Fibroblast of lung (primary cell): Measurements from ENCODE around the gene C10orf71.

Source experiments
- CTCF ChIP-seq, 2 donors: IDR thresholded peaks in 1 of 2; conservative IDR thresholded peaks in 1 of 2; 1 replicate in 1 of 2; 2 replicates in 1 of 2; pipeline ENCODE4 v1.5.1; 2011 to 2012; ENCODE audit warnings: low read length in 2 of 2, control low read depth in 1 of 2, inconsistent platforms in 1 of 2, low read depth in 1 of 2, mild to moderate bottlenecking in 1 of 2
- EZH2 ChIP-seq: IDR thresholded peaks from 2 replicates; pipeline ENCODE4 v1.5.1; 2012; ENCODE audit warnings: low read length, control low read depth, mild to moderate bottlenecking; ENCODE audit errors: missing control alignments

GRCh38 chr10:49310460-49310859 lies 11.5 kb downstream of the C10orf71 start:
- TF ChIP-seq CTCF (conservative IDR thresholded peaks at IDR 0.05 in 1 of 2, IDR thresholded peaks at IDR 0.05 in 1 of 2; ENCODE audit: low read depth in 1 of 2, low read length in 2 of 2): no peak
- no peak for TF ChIP-seq EZH2
